PC-9 (cell line): ENCODE data around the gene UBR4. TPM values are rescaled to one million over a fixed set of nuclear protein-coding genes. Genes with fewer than 3 reads are reported as not detected.

Experiments
- BruUV-seq: library from RNA; stranded (reverse); fragments of 400-500 nt; replicated peaks from 2 replicates; lab custom pipeline; 2021; lab: Mats Ljungman, UMichigan
- CTCF ChIA-PET: fragments of 300-600 bp; sonication (Branson Sonifier 250); formaldehyde crosslinking; loops from one replicate; lab custom pipeline; 2022; ENCODE audit warnings: antibody characterized with exemption; lab: Charles Lee
- POLR2A ChIA-PET: fragments of 300-600 bp; sonication (Branson Sonifier 250); formaldehyde crosslinking; loops from one replicate; lab custom pipeline; 2022; ENCODE audit warnings: antibody characterized with exemption; ENCODE audit not compliant: unreplicated experiment; lab: Charles Lee
- DNase-seq, 2 experiments: peaks; one replicate each; pipeline versions ENCODE4 v3.0.0 to v3.0.0-alpha.2; 2015 to 2022; ENCODE audit warnings: mixed read lengths in 1 of 2
- H2AFZ ChIP-seq: fragments of 200-600 bp; sonication (generic); 2 replicates; pipeline ENCODE4 v1.8.1; 2017; ENCODE audit warnings: antibody characterized with exemption
- H3F3A ChIP-seq: fragments of 200-600 bp; sonication (generic); 2 replicates; pipeline ENCODE4 v1.8.1; 2017; ENCODE audit warnings: antibody characterized with exemption, mild to moderate bottlenecking, low read depth; ENCODE audit not compliant: insufficient read depth
- H3K27ac ChIP-seq: fragments of 200-600 bp; sonication (generic); 2 replicates; pipeline ENCODE4 v1.6.1; 2016; ENCODE audit warnings: mixed run types
- H3K27me3 ChIP-seq: fragments of 200-600 bp; sonication (generic); 2 replicates; pipeline ENCODE4 v1.6.1; 2016; ENCODE audit warnings: low read depth, mixed run types; ENCODE audit not compliant: insufficient read depth
- H3K36me3 ChIP-seq: fragments of 200-600 bp; sonication (generic); 2 replicates; pipeline ENCODE4 v1.6.1; 2016; ENCODE audit warnings: low read depth, mixed run types
- H3K4me1 ChIP-seq: fragments of 200-600 bp; sonication (generic); replicated peaks from 2 replicates; pipeline ENCODE4 v1.6.1; 2016; ENCODE audit warnings: mixed run types; ENCODE audit not compliant: insufficient read depth
- H3K4me2 ChIP-seq: fragments of 200-600 bp; sonication (generic); 2 replicates; pipeline ENCODE4 v1.6.1; 2017; ENCODE audit warnings: mixed run types
- H3K4me3 ChIP-seq: fragments of 200-600 bp; sonication (generic); 2 replicates; pipeline ENCODE4 v1.6.1; 2016; ENCODE audit warnings: mixed run types
- H3K79me2 ChIP-seq: fragments of 200-600 bp; sonication (generic); 2 replicates; pipeline ENCODE4 v1.6.1; 2017; ENCODE audit warnings: low read depth, mixed run types
- H3K9me2 ChIP-seq: fragments of 200-600 bp; sonication (generic); 2 replicates; pipeline ENCODE4 v1.8.1; 2017; ENCODE audit warnings: mild to moderate bottlenecking; ENCODE audit not compliant: insufficient read depth
- H3K9me3 ChIP-seq: fragments of 200-600 bp; sonication (generic); 2 replicates; pipeline ENCODE4 v1.8.1; 2016; ENCODE audit warnings: low read depth; ENCODE audit not compliant: insufficient read depth
- H4K20me1 ChIP-seq: fragments of 200-600 bp; sonication (generic); 2 replicates; pipeline ENCODE4 v1.8.1; 2017; ENCODE audit not compliant: insufficient read depth
- CTCF ChIP-seq: fragments of 200-600 bp; sonication (generic); conservative IDR thresholded peaks from 2 replicates; pipeline ENCODE4 v1.6.1; 2017; ENCODE audit warnings: mixed run types, antibody characterized with exemption, mild to moderate bottlenecking, moderate library complexity
- EZH2 ChIP-seq: fragments of 200-600 bp; sonication (generic); IDR thresholded peaks from 2 replicates; pipeline ENCODE4 v1.8.0; 2017; ENCODE audit warnings: antibody characterized with exemption, low read depth
- intact Hi-C: fragments of 100-400 bp; cut with micrococcal nuclease; formaldehyde crosslinking; loops from one replicate; pipeline ENCODE4 v1.10.0; 2022; ENCODE audit not compliant: unreplicated experiment
- total RNA-seq: library from RNA; stranded (reverse); gene quantifications from 2 replicates; pipeline ENCODE4 v1.2.3, GENCODE V29; 2021

UBR4 gene
- total RNA-seq, 1 experiment from 2014 or later = 117 TPM

GRCh38 chr1:19133360-19133759 is 76.7 kb downstream of the UBR4 start:
- Histone ChIP-seq H3K4me3 (no peak overlapping the region), H3K27ac (no peak overlapping the region), H2AFZ (no peak overlapping the region), H3K79me2 (no peaks in the 10 kb centered on the region), H3K4me2 (no peak overlapping the region), H3K4me1 (no peaks in the 10 kb centered on the region), H4K20me1 (no peaks in the 10 kb centered on the region; the same call in 1 of the 2 replicates), H3K9me2 (no peaks in the 10 kb centered on the region), H3K9me3 (no peaks in the 10 kb centered on the region), H3K27me3 (no peaks in the 10 kb centered on the region), H3F3A (no peaks in the 10 kb centered on the region), H3K36me3 (peaks cover 21% of the 10 kb centered on the region)
- ChIA-PET CTCF (no interaction called here), POLR2A (no interaction called here)
- TF ChIP-seq EZH2 (no peak), CTCF (no peak)
- no peak for DNase-seq
- intact Hi-C loops = no loop called here
- BruUV-seq = no TSS peak

GRCh38 chr1:19130468-19130867 is 79.6 kb downstream of the UBR4 start:
- Histone ChIP-seq H3K4me3 (no peak overlapping the region), H3K36me3 (peaks cover 21% of the 10 kb centered on the region), H3K9me3 (no peaks in the 10 kb centered on the region), H3F3A (no peaks in the 10 kb centered on the region), H3K79me2 (no peaks in the 10 kb centered on the region), H2AFZ (no peak overlapping the region), H3K27ac (no peak overlapping the region), H3K4me1 (no peaks in the 10 kb centered on the region), H3K27me3 (no peaks in the 10 kb centered on the region), H3K9me2 (no peaks in the 10 kb centered on the region), H4K20me1 (no peaks in the 10 kb centered on the region), H3K4me2 (no peak overlapping the region)
- intact Hi-C loops = no loop called here
- CTCF ChIA-PET = no interaction called here
- DNase-seq = no peak
- TF ChIP-seq CTCF (no peak), EZH2 (no peak)
- POLR2A ChIA-PET = no interaction called here
- no TSS peak for BruUV-seq

- POLR2A ChIA-PET = no interaction called here
- Histone ChIP-seq H3K4me2 (no peak overlapping the region), H4K20me1 (no peaks in the 10 kb centered on the region), H3K4me3 (no peak overlapping the region), H3F3A (no peaks in the 10 kb centered on the region), H3K79me2 (no peaks in the 10 kb centered on the region), H3K27me3 (no peaks in the 10 kb centered on the region), H3K9me3 (no peaks in the 10 kb centered on the region), H3K27ac (no peak overlapping the region), H3K4me1 (peaks cover 3% of the 10 kb centered on the region), H3K9me2 (no peaks in the 10 kb centered on the region), H2AFZ (no peak overlapping the region), H3K36me3 (peaks cover 24% of the 10 kb centered on the region)
- intact Hi-C loops = no loop called here
- CTCF ChIA-PET = no interaction called here
- no TSS peak for BruUV-seq
- TF ChIP-seq EZH2 = no peak
- TF ChIP-seq CTCF = no peak
- DNase-seq = no peak
Observed at GRCh38 chr1:19128968-19129514, 81.0 kb downstream of the UBR4 start.
